GM19397 (cell line): ENCODE results near the gene TMEFF2.

Experiments used
- ATAC-seq: cut with Tn5 transposase; IDR thresholded peaks from one replicate; pipeline ENCODE4 v1.9.1; 2021; ENCODE audit warnings: mild to moderate bottlenecking, moderate library complexity; ENCODE audit not compliant: unreplicated experiment

TMEFF2 gene

GRCh38 chr2:192070099-192070498 is 124.6 kb downstream of the TMEFF2 start:
- no peak for ATAC-seq

DNA sequence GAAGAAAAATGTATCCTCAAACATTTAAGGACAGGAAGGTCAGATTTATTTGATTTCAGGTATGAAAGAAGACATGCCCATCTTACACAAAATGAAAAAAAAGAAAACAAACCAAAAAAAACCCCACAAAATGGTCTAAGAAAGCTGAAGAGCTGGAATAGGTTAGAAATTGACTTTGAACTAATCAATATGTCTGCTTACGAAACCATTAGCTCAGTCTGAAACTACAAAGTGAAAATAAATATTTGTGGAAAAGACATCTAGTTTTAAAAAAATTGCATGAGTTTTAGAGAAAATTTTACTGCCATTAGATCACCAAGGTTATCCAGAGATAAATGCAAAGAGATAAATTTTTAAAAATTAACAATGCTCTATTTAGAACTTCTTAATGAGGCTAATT is 125.3 kb downstream of the TMEFF2 start:
- ATAC-seq: no peak

GRCh38 chr2:192068966-192069365 is 125.8 kb downstream of the TMEFF2 start:
- no peak for ATAC-seq

- ATAC-seq: no peak
Measured at GRCh38 chr2:192067631-192068030, 127.1 kb downstream of the TMEFF2 start.

DNA sequence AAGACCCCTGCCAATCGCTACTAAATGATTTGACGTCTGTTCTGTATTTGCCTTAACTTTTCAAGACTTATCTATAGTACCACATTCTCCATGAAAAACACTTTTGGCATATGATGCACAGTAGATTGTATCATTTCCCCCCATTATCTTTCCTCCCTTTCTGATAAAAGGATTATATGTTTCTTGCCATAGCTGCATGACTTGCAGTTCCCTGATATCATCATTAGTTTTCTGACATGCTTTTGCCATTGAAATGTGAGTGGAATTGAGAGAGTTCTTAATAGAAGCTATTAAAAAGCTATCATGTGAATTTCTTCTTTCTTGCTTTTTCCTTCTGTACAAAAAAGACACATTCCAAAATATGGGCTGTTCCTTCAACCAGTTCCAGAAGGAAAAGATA is 130.3 kb downstream of the TMEFF2 start:
- ATAC-seq: no peak

GRCh38 chr2:192060161-192060560 is 134.6 kb downstream of the TMEFF2 start:
- ATAC-seq: no peak

DNA sequence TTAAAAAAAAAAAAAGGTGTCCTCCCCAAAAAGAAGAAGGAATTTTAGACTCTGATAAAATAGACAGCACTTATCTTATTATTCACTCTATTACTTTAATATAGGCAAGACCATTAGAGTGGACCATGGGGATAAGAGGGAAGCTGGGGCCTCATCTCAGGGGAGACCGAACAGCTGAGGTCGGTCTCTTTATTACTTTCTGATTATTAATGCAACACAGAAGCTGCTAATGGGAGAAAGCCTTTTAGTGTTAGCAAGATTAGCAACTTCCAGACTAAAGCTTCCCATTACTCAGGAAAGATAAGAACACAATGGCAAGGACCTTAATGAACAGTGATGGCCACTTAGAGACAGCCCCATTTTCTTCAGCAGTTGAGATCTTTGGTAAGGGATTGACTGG is 135.5 kb downstream of the TMEFF2 start:
- no peak for ATAC-seq

DNA sequence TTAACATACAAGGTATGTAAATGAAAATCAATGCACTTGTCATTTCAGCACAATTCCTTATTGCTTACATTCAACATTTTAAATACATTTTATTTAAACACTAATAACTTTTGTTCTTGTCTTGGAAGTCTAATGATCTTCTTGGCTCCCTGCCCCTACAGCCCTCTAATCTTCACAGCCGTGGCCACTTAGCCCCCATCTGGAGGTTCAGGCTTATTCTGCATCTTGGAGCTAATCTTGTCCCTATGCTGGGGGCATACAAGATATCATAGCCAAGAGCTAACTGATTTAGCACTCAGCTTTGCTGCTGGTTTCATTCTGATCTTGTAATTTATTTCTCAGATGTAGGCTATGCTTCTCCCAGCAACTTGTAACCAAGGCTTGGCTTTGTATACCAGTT is 140.8 kb downstream of the TMEFF2 start:
- ATAC-seq: no peak

- no peak for ATAC-seq
Measured at GRCh38 chr2:192051533-192051932, 143.2 kb downstream of the TMEFF2 start.

DNA sequence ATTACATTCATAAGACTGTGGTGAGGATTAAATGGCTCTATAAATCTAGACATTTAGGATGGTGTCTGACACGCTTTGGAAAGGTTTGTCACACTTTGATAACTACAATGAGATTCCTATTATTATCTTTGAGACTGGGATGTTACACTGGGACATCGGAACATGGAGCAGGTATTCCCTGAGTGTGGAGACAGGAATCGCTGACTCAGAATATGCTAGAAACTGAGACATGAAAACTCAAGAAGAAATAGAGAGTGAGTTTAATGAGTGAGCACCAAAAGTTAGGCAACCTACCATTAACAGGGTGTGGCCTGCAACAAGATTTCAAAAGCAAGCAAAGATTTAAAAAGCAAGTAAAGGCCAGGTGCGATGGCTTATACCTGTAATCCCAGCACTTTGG is 145.4 kb downstream of the TMEFF2 start:
- ATAC-seq: no peak

DNA sequence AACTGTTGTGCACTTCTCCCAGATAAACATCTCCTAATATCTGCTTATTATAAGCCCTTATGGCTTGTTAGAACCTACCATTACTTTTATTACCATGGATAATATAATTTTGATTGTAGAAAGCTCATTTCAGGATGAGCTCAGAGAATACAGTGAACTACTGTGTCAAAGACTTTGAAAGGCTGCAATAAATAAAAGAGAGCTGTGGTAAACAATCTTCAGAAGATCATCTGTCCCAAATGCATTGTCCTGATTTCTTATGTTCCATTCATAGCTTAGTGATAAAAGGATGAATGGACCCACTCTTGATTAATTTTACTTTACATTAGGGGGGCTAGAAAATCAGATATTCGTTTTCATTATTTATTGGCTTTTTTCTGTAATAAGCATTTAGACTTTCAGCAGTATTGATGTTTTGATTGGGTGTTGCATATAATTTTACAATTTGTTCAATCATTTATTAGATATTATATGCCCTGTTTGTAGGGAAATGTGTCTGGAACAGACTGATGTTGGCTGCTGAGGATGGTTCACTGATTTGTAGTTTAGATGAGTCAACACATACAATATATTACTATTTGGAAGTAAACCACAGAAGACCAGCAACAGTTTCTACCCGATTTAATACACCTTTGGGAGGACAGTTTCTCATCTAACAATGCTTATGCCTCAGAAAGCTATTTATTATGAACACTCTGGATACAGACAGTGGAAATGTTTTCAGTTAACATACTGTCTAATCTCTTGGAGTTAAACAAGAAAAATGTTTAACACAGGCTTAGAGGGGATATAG is 147.2 kb downstream of the TMEFF2 start:
- no peak for ATAC-seq

DNA sequence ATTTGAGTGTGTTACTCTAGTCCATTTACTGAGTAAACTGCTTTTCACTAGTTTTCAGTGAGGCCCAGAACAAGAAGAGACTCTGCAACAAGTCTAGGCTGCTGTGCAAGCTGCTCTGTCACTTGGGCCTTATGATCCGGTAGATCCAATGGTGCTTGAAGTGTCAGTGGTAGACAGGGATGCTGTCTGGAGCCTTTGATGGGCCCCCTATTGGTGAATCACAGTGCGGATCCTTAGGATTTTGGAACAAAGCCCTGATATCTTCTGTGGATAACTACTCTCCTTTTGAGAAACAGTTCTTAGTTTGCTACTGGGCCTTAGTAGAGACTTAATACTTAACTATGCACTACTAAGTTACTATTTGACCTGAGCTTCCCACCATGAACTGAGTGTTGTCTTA is 150.2 kb downstream of the TMEFF2 start:
- ATAC-seq: no peak

DNA sequence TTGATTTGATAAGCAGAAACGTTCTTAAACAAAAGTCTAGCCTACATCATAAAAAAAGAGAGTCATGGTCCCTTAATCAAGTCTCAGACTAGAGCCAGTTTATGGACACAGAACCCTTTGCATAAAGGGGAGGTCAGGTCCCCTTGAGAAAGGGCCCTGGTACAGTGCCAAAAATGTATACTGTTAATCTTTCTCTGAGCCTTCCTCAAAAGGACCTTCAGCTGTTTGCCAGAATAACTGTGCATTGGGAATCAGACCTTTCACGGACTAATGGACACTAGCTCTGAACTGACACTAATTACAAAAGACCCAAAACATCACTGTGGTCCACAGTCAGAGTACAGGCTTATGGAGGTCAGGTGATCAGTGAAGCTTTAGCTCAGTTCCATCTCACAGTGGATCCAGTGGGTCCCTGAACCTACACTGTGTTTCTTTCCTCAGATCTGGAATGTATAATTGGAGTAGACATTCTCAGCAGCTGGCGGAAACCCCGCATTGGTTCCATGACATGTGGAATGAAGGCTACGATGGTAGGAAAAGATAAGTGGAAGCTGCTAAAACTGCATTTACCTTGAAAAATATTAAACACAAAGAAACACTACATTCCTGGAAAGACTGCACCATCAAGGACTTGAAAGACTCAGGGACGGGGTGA is 151.4 kb downstream of the TMEFF2 start:
- ATAC-seq: no peak

DNA sequence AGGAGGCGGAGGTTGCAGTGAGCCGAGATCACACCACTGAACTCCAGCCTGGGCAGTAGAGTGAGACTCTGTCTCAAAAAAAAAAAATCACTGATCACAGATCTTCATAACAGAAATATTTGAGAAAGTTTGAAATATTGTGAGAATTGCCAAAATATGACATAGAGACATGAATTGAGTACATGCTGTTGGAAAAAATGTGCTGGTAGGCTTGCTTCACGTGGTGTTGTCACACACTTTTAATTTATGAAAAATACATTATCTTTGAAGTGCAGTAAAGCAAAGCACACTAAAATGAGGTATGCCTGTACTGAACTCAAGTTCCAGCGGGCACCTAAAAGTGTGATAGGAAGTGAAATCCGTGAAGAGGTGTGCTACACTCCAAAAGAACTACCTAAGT is 152.6 kb downstream of the TMEFF2 start:
- no peak for ATAC-seq

DNA sequence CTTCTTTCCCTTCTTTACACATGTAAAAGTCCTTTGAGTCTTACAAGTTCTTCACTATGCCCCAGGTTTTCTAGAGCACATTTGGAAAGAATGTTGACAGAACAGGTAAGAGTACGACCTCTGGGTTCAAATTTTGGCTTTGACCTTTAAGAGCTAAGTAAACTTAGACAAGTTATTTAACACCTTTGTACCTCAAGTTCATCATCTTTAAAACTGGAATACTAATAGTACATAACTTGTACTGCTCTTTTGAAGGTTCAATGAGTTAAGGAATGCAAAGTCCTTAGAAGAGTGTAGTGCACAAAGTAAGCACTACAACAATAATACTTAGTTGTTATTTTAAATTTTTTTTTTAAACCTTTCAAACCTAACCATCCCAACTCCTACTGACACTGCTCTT is 156.6 kb downstream of the TMEFF2 start:
- no peak for ATAC-seq

DNA sequence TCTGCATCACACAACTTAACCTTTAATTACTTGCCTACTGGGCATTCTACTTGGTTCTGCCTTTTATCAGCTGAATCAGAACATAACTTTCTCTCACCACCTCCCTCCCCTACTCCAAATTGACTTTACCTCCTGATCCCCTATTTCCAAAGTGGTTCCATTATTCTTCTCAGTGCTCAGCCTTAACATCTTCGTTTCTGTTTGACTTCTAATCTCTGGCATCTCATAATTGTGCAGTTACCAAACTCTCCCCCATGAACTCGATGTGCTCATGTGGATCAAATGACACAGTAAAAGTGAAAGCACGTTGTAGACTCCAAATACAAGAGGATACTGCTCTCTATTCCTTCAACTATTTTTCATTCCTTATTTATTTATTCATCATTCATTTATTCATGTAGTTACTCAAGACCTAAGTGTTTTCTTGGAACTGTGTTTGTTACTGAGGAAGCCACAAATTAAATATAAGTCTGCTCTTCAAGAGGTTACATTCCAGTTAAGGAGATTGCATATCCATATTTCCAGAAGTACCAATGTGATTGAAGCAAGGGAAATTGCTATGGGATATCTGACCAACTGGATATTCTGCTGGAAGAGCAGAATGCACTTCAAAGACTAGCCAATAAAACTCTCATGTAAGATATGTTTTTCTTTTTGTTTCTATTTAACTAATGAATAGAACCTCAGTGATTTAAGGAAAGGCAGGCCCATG is 158.8 kb downstream of the TMEFF2 start:
- ATAC-seq: no peak

GRCh38 chr2:192030856-192031255 is 163.9 kb downstream of the TMEFF2 start:
- no peak for ATAC-seq

DNA sequence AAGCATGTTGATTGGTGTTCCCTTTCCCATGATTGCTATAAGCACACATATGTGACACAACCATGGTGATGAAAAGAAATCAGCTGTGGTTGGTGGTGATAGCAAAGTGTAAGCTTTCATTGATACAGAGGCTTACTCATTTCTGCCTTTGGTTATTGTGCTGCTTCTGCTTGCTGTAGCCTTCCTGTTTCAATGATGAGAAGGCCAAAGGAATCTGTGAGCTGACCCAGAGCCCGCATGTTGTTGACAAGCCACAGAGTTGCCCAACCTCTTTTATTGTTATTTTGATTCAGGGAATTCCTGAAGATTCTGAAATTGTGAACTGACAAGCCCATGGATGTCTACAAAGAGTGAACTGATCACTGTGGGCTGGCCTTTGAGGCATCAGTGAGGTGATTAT is 164.4 kb downstream of the TMEFF2 start:
- no peak for ATAC-seq

GRCh38 chr2:192029089-192029488 is 165.6 kb downstream of the TMEFF2 start:
- no peak for ATAC-seq

- ATAC-seq: no peak
Measured at GRCh38 chr2:192026825-192027120, 168.0 kb downstream of the TMEFF2 start.

DNA sequence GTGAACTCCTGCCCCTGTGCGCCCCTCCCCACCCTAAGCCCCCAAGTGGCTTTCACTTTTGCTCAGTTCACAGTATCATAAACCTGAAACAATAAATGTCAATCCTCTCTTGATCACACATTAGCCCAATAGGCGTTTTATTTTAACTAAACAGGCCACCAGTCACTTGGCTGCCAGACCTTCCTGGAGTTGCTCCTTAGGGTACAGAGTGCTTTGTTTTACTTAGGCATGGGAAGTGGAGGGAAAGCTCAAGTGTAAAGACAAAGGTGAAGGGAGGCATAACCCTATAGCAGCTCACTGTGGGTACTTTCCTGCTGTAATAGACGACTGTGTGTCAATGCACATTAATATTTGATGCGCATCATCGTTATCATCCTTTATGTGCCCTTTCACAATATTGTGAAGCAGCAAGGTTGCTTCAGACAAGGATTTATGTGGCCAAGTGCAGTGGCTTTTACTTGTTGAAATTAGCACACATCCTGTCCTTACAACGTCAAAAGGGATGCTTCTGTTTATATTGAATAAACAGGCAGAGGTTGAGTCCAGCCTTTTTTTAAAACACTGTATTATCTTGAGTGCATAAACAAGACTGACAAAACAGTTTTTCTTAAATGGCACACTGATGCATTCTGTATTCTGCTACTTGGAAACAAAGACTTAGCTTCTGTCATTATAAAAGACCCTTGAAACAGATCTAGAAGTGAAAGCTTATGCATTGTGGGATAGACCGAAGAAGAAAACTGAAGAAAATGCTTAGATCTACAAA is 168.5 kb downstream of the TMEFF2 start:
- ATAC-seq: no peak
